HepG2 (cell line): ENCODE measurements around the gene ZNF48. TPM values are rescaled to one million over a fixed set of nuclear protein-coding genes. Genes with fewer than 3 reads are reported as not detected.

ENCODE experiments used
- HOXA5 ChIP-seq: sonication (generic); formaldehyde crosslinking; IDR thresholded peaks from 2 replicates; pipeline ENCODE4 v1.4.0; 2020; ENCODE audit warnings: missing genetic modification reagents
- KLF11 ChIP-seq: IDR thresholded peaks from 2 replicates; pipeline ENCODE4 v1.6.1; 2016; ENCODE audit warnings: missing compliant biosample characterization
- MAX ChIP-seq: IDR thresholded peaks from 2 replicates; pipeline ENCODE4 v1.6.1; 2012; ENCODE audit warnings: inconsistent platforms
- MZF1 ChIP-seq: sonication (generic); formaldehyde crosslinking; IDR thresholded peaks from 2 replicates; pipeline ENCODE4 v1.8.1; 2023; ENCODE audit warnings: mild to moderate bottlenecking, missing genetic modification reagents, borderline replicate concordance
- NFE2 ChIP-seq: sonication (generic); formaldehyde crosslinking; IDR thresholded peaks from 2 replicates; pipeline ENCODE4 v1.4.0; 2020; ENCODE audit warnings: missing genetic modification reagents
- PTBP1 ChIP-seq: fragments of 200-400 bp; formaldehyde crosslinking; IDR thresholded peaks from 2 replicates; pipeline ENCODE4 v1.6.1; 2018; ENCODE audit warnings: low read length, low read depth; ENCODE audit not compliant: poor library complexity, severe bottlenecking
- RAD21 ChIP-seq: fragments of 450-650 bp; formaldehyde crosslinking; IDR thresholded peaks from 2 replicates; pipeline ENCODE4 v1.5.0; 2020; ENCODE audit warnings: mild to moderate bottlenecking
- SMYD3 ChIP-seq: sonication (generic); formaldehyde crosslinking; IDR thresholded peaks from 2 replicates; pipeline ENCODE4 v1.8.1; 2023; ENCODE audit warnings: mild to moderate bottlenecking, missing genetic modification reagents
- THAP8 ChIP-seq: sonication (generic); formaldehyde crosslinking; IDR thresholded peaks from 2 replicates; pipeline ENCODE4 v1.5.1; 2020; ENCODE audit warnings: missing genetic modification reagents, mild to moderate bottlenecking, borderline replicate concordance
- U2AF1 ChIP-seq: fragments of 200-400 bp; formaldehyde crosslinking; optimal IDR thresholded peaks from 2 replicates; pipeline ENCODE3; 2017; ENCODE audit warnings: mild to moderate bottlenecking, low read depth, low read length
- ZEB1 ChIP-seq: IDR thresholded peaks from 2 replicates; pipeline ENCODE4 v1.6.1; 2012; ENCODE audit warnings: mild to moderate bottlenecking, low read depth, inconsistent platforms; ENCODE audit not compliant: insufficient replicate concordance
- ZHX2 ChIP-seq, 2 experiments: sonication (generic) in 1 of 2; formaldehyde crosslinking in 1 of 2; IDR thresholded peaks; 2 replicates each; pipeline versions ENCODE4 v1.6.1 to v1.9.0; 2014 to 2022; ENCODE audit warnings: antibody characterized with exemption in 1 of 2, borderline replicate concordance in 1 of 2, inconsistent platforms in 1 of 2, low read depth in 1 of 2, missing genetic modification reagents in 1 of 2
- ZNF24 ChIP-seq: fragments of 450-650 bp; IDR thresholded peaks from 2 replicates; pipeline ENCODE4 v1.6.1; 2017; ENCODE audit warnings: antibody characterized with exemption, mild to moderate bottlenecking
- ZNF414 ChIP-seq: sonication (generic); formaldehyde crosslinking; IDR thresholded peaks from 2 replicates; pipeline ENCODE4 v1.5.0; 2020; ENCODE audit warnings: missing genetic modification reagents
- ZNF703 ChIP-seq: sonication (generic); formaldehyde crosslinking; IDR thresholded peaks from 2 replicates; pipeline ENCODE4 v1.5.1; 2020; ENCODE audit warnings: missing genetic modification reagents, mild to moderate bottlenecking, moderate library complexity, borderline replicate concordance
- ZNF784 ChIP-seq: sonication (generic); formaldehyde crosslinking; IDR thresholded peaks from 2 replicates; pipeline ENCODE4 v1.5.1; 2020; ENCODE audit warnings: missing genetic modification reagents, mild to moderate bottlenecking, borderline replicate concordance
- ZNF788 ChIP-seq: sonication (generic); formaldehyde crosslinking; IDR thresholded peaks from 2 replicates; pipeline ENCODE4 v1.5.0; 2020; ENCODE audit warnings: mild to moderate bottlenecking, missing genetic modification reagents, borderline replicate concordance
- polyA plus RNA-seq, 8 experiments: library from polyadenylated mRNA; depleted of rRNA in 3 of 8; stranded (reverse) in 7 of 8; unstranded in 1 of 8; fragments of >200 nt; fragmentation: Illumina TruSeq in 4 of 8; extraction: Trizol in 4 of 8; gene quantifications; 2 replicates each; pipeline versions ENCODE4 v1.2.1 to v1.2.3, GENCODE V29; 2011 to 2016; ENCODE audit warnings: low read depth in 4 of 8, missing spikeins in 1 of 8, mixed read lengths in 1 of 8; ENCODE audit not compliant: insufficient read depth in 1 of 8
- total RNA-seq, 5 experiments: library from RNA; depleted of rRNA; stranded (reverse); fragments of >200 nt; fragmentation: Illumina TruSeq; extraction: Trizol; gene quantifications; 2 replicates each; pipeline ENCODE4 v1.2.3, GENCODE V29; 2016; ENCODE audit warnings: low read depth in 1 of 5
- TF ChIP-seq, protein P1 (sequence below): sonication (generic); formaldehyde crosslinking; IDR thresholded peaks from 2 replicates; pipeline ENCODE4 v1.8.1; 2022; ENCODE audit warnings: mild to moderate bottlenecking, missing genetic modification reagents

ZNF48 gene
- total and polyA plus RNA-seq, 2 of the 13 experiments (the other 11 are each of a cell fraction or from before 2014, with no cell fraction given): 9.9 to 12.3 TPM

GRCh38 chr16:30409125-30410060 is 14.2 kb downstream of the ZNF48 start (continued):
- TF ChIP-seq KLF11 (CRISPR knock-in tag): peak; percentile 65; the same call in 1 of the 2 replicates
- peak; percentile 46 for TF ChIP-seq U2AF1
- no peak for TF ChIP-seq NFE2
- no peak for TF ChIP-seq ZHX2 (IDR thresholded peaks at IDR 0.05; ENCODE audit: low read depth)
- TF ChIP-seq ZHX2 (CRISPR knock-in tag; IDR thresholded peaks at IDR 0.05; ENCODE audit: borderline replicate concordance): no peak
- no peak for TF ChIP-seq ZNF24
- no peak for TF ChIP-seq ZNF703 (CRISPR knock-in tag)
- no peak for TF ChIP-seq MZF1 (CRISPR knock-in tag)
- TF ChIP-seq, protein P1, sequence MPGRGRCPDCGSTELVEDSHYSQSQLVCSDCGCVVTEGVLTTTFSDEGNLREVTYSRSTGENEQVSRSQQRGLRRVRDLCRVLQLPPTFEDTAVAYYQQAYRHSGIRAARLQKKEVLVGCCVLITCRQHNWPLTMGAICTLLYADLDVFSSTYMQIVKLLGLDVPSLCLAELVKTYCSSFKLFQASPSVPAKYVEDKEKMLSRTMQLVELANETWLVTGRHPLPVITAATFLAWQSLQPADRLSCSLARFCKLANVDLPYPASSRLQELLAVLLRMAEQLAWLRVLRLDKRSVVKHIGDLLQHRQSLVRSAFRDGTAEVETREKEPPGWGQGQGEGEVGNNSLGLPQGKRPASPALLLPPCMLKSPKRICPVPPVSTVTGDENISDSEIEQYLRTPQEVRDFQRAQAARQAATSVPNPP (CRISPR knock-in tag): no peak
- TF ChIP-seq ZNF414 (CRISPR knock-in tag): 0 out of 2 replicates have a peak, but pooled peaks have one; percentile 49
- no peak for TF ChIP-seq SMYD3 (CRISPR knock-in tag)
- peak; percentile 57; the same call in 1 of the 2 replicates for TF ChIP-seq ZNF788 (CRISPR knock-in tag)
- peak; percentile 54; the same call in 1 of the 2 replicates for TF ChIP-seq MAX
- 0 out of 2 replicates have a peak, but pooled peaks have one; percentile 54 for TF ChIP-seq HOXA5
- TF ChIP-seq ZNF784 (CRISPR knock-in tag): no peak; the same call in 1 of the 2 replicates
- peak; percentile 98 for TF ChIP-seq RAD21 (CRISPR knock-in tag)
- TF ChIP-seq PTBP1: no peak
- peak; percentile 38 for TF ChIP-seq ZEB1
- no peak for TF ChIP-seq THAP8 (CRISPR knock-in tag)
